HG02678 (cell line): Measurements from ENCODE around the gene MED31.
"Not testable (repeated sequence)": the region's sequence is repeated elsewhere in the genome, so short reads cannot be mapped to it uniquely, and the experiment has no call there.

Experiments
- ATAC-seq: cut with Tn5 transposase; IDR thresholded peaks from one replicate; pipeline ENCODE4 v1.9.1; 2021; ENCODE audit warnings: mild to moderate bottlenecking, moderate library complexity; ENCODE audit not compliant: unreplicated experiment

Gene MED31

GRCh38 chr17:6632530-6632929 is 18.9 kb downstream of the MED31 start:
- no peak for ATAC-seq

GRCh38 chr17:6630390-6630789 is 21.0 kb downstream of the MED31 start:
- no peak for ATAC-seq

- no peak for ATAC-seq
Measured at GRCh38 chr17:6627019-6627418, 24.4 kb downstream of the MED31 start.

GRCh38 chr17:6626616-6627015 is 24.8 kb downstream of the MED31 start:
- ATAC-seq: no peak

- no peak for ATAC-seq
Measured at GRCh38 chr17:6623941-6624340, 27.5 kb downstream of the MED31 start.

- no peak for ATAC-seq
Measured at GRCh38 chr17:6611231-6611630, 40.2 kb downstream of the MED31 start.

- no peak for ATAC-seq
Measured at GRCh38 chr17:6610011-6610410, 41.4 kb downstream of the MED31 start.

GRCh38 chr17:6608321-6608720 is 43.1 kb downstream of the MED31 start:
- ATAC-seq: no peak

GRCh38 chr17:6605142-6605541 is 46.3 kb downstream of the MED31 start:
- ATAC-seq: no peak

GRCh38 chr17:6603744-6604325 is 47.6 kb downstream of the MED31 start:
- ATAC-seq: no peak

- ATAC-seq: no peak
Measured at GRCh38 chr17:6602141-6602540, 49.3 kb downstream of the MED31 start.

- no peak for ATAC-seq
Measured at GRCh38 chr17:6599364-6599763, 52.0 kb downstream of the MED31 start.

- ATAC-seq: no peak
Measured at GRCh38 chr17:6597727-6598126, 53.7 kb downstream of the MED31 start.

GRCh38 chr17:6596941-6597340 is 54.5 kb downstream of the MED31 start:
- no peak for ATAC-seq

- no peak for ATAC-seq
Measured at GRCh38 chr17:6596511-6596910, 54.9 kb downstream of the MED31 start.

GRCh38 chr17:6596081-6596480 is 55.3 kb downstream of the MED31 start:
- ATAC-seq: no peak

GRCh38 chr17:6593371-6593770 is 58.0 kb downstream of the MED31 start:
- ATAC-seq: not testable (repeated sequence)
